GM12878 (cell line): ENCODE data around the gene FAIM. TPM values are rescaled to one million over a fixed set of nuclear protein-coding genes. Genes with fewer than 3 reads are reported as not detected.

Source experiments
- ATAC-seq: fragments of 200-7000 bp; cut with Tn5 transposase; 3 replicates; pipeline ENCODE4 v1.9.1; 2020; ENCODE audit warnings: mild to moderate bottlenecking, moderate library complexity
- BruUV-seq: library from RNA; stranded (reverse); fragments of 400-500 nt; replicated peaks from 2 replicates; lab custom pipeline; 2021; lab: Mats Ljungman, UMichigan
- CTCF ChIA-PET: fragments of 300-600 bp; sonication (Branson Sonifier 250); formaldehyde crosslinking; extraction: SDS; loops from one replicate; lab custom pipeline; 2021; ENCODE audit warnings: inconsistent platforms; lab: Yijun Ruan, JAX
- POLR2A ChIA-PET: fragments of 350-600 bp; formaldehyde crosslinking; extraction: SDS; loops from one replicate; lab custom pipeline; 2021; ENCODE audit warnings: inconsistent platforms; lab: Charles Lee
- RAD21 ChIA-PET: fragments of 300-600 bp; sonication (Branson Sonifier 250); formaldehyde crosslinking; loops from one replicate; lab custom pipeline; 2023; ENCODE audit warnings: antibody characterized with exemption; ENCODE audit not compliant: unreplicated experiment; lab: Charles Lee
- SMC1A ChIA-PET: fragments of 300-600 bp; sonication (Branson Sonifier 250); formaldehyde crosslinking; loops from one replicate; lab custom pipeline; 2023; ENCODE audit not compliant: unreplicated experiment, uncharacterized antibody; lab: Charles Lee
- DNase-seq: peaks from one replicate; pipeline ENCODE4 v3.0.0-alpha.2; 2011; ENCODE audit warnings: low read depth, low spot score
- FAIRE-seq: peaks from 3 replicates; lab custom pipeline; 2011; peaks lifted over from hg19 to GRCh38; lab: Jason Lieb, UNC
- H2AFZ ChIP-seq: 2 replicates; pipeline ENCODE4 v1.6.0; 2011; ENCODE audit warnings: low read depth, low read length, control low read depth; ENCODE audit not compliant: control insufficient read depth
- H3K27ac ChIP-seq: 2 replicates; pipeline ENCODE4 v1.5.1; 2011; ENCODE audit warnings: control low read depth; ENCODE audit not compliant: control insufficient read depth, insufficient read depth
- H3K27me3 ChIP-seq, 2 experiments: replicated peaks in 1 of 2; 2 replicates each; pipeline versions ENCODE4 v1.6.0 to v1.6.1; 2011; ENCODE audit warnings: low read length in 1 of 2; ENCODE audit not compliant: control insufficient read depth in 2 of 2, insufficient read depth in 2 of 2
- H3K36me3 ChIP-seq, 2 experiments: 2 replicates each; pipeline ENCODE4 v1.5.1; 2011; ENCODE audit warnings: low read length in 1 of 2; ENCODE audit not compliant: control insufficient read depth in 2 of 2, insufficient read depth in 2 of 2
- H3K4me1 ChIP-seq: 2 replicates; pipeline ENCODE4 v1.6.1; 2011; ENCODE audit warnings: mild to moderate bottlenecking, low read length, moderate library complexity, mixed read lengths; ENCODE audit not compliant: control insufficient read depth, insufficient read depth
- H3K4me2 ChIP-seq: 2 replicates; pipeline ENCODE4 v1.6.0; 2011; ENCODE audit warnings: control low read depth; ENCODE audit not compliant: control insufficient read depth, insufficient read depth
- H3K4me3 ChIP-seq: fragments of 200-600 bp; sonication (generic); 2 replicates; pipeline ENCODE4 v1.5.1; 2016
- H3K79me2 ChIP-seq: 2 replicates; pipeline ENCODE4 v1.6.0; 2011; ENCODE audit warnings: low read length; ENCODE audit not compliant: control insufficient read depth, insufficient read depth
- H3K9ac ChIP-seq: 2 replicates; pipeline ENCODE4 v1.8.0; 2011; ENCODE audit warnings: low read length, control low read depth, mixed read lengths; ENCODE audit not compliant: control insufficient read depth, insufficient read depth
- H3K9me3 ChIP-seq: replicated peaks from 3 replicates; pipeline ENCODE4 v1.5.1; 2011; ENCODE audit warnings: mild to moderate bottlenecking, low read length; ENCODE audit not compliant: control insufficient read depth, insufficient read depth
- H4K20me1 ChIP-seq: 2 replicates; pipeline ENCODE4 v1.6.0; 2011; ENCODE audit not compliant: control insufficient read depth, insufficient read depth
- CEBPB ChIP-seq, 2 experiments: fragments of 150-350 bp in 1 of 2; IDR thresholded peaks; 2 replicates each; pipeline ENCODE4 v1.6.1; 2012 to 2014; ENCODE audit warnings: low read depth in 2 of 2, low read length in 2 of 2, borderline replicate concordance in 1 of 2, inconsistent platforms in 1 of 2
- ESRRA ChIP-seq: IDR thresholded peaks from 2 replicates; pipeline ENCODE4 v1.6.1; 2012; ENCODE audit warnings: mild to moderate bottlenecking, low read length, improper control_type of control experiment
- HDGF ChIP-seq: fragments of 450-650 bp; IDR thresholded peaks from 2 replicates; pipeline ENCODE4 v1.6.1; 2016; ENCODE audit warnings: antibody characterized with exemption
- MTA2 ChIP-seq: fragments of 450-650 bp; IDR thresholded peaks from 2 replicates; pipeline ENCODE4 v1.6.1; 2016; ENCODE audit warnings: low read depth, mild to moderate bottlenecking, moderate library complexity
- MTA3 ChIP-seq: IDR thresholded peaks from 2 replicates; pipeline ENCODE4 v1.6.1; 2012; ENCODE audit warnings: low read length, inconsistent platforms, borderline replicate concordance
- NRF1 ChIP-seq: conservative IDR thresholded peaks from 2 replicates; pipeline ENCODE4 v1.6.1; 2011; ENCODE audit warnings: mild to moderate bottlenecking, low read depth, low read length, improper control_type of control experiment
- PAX8 ChIP-seq: fragments of 450-650 bp; IDR thresholded peaks from 2 replicates; pipeline ENCODE4 v1.6.1; 2017; ENCODE audit warnings: mild to moderate bottlenecking, moderate library complexity
- PML ChIP-seq: IDR thresholded peaks from 2 replicates; pipeline ENCODE4 v1.6.1; 2012; ENCODE audit warnings: low read length, inconsistent platforms
- POLR2AphosphoS2 ChIP-seq: IDR thresholded peaks from 2 replicates; pipeline ENCODE4 v1.6.1; 2011; ENCODE audit warnings: low read depth, mild to moderate bottlenecking, low read length, improper control_type of control experiment, moderate library complexity
- RAD51 ChIP-seq: fragments of 450-650 bp; IDR thresholded peaks from 2 replicates; pipeline ENCODE4 v1.6.1; 2016; ENCODE audit warnings: moderate library complexity, mild to moderate bottlenecking, inconsistent platforms
- RB1 ChIP-seq: fragments of 450-650 bp; formaldehyde crosslinking; IDR thresholded peaks from 2 replicates; pipeline ENCODE4 v1.6.1; 2017; ENCODE audit warnings: mild to moderate bottlenecking, borderline replicate concordance
- SIX5 ChIP-seq: IDR thresholded peaks from 2 replicates; pipeline ENCODE4 v1.6.1; 2011; ENCODE audit warnings: mild to moderate bottlenecking, low read depth, low read length, moderate library complexity; ENCODE audit not compliant: severe bottlenecking
- SRF ChIP-seq, 2 experiments: IDR thresholded peaks; 2 replicates each; pipeline ENCODE4 v1.6.1; 2011; ENCODE audit warnings: low read depth in 2 of 2, low read length in 2 of 2, mild to moderate bottlenecking in 1 of 2, moderate library complexity in 1 of 2
- ZNF384 ChIP-seq: IDR thresholded peaks from 2 replicates; pipeline ENCODE4 v1.6.1; 2012; ENCODE audit warnings: low read depth, mild to moderate bottlenecking, low read length, improper control_type of control experiment, borderline replicate concordance
- WGBS: methylation state at CpG from one replicate; pipeline ENCODE4 v1.1.6; 2016; ENCODE audit warnings: low lambda C conversion rate; ENCODE audit not compliant: insufficient replicate concordance, insufficient coverage; ENCODE audit errors: missing lambda C conversion rate; 5-methylcytosine and 5-hydroxymethylcytosine counted together
- in situ Hi-C: fragments of 300-500 bp; cut with MboI; formaldehyde crosslinking; loops from 9 replicates; pipeline ENCODE4 v1.14.3; 2018; ENCODE audit warnings: mixed read lengths
- intact Hi-C: fragments of 100-400 bp; cut with micrococcal nuclease; formaldehyde crosslinking; loops from one replicate; pipeline ENCODE4 v1.14.2; 2022; ENCODE audit not compliant: unreplicated experiment
- polyA plus RNA-seq, 11 experiments: library from polyadenylated mRNA; depleted of rRNA in 4 of 11; unstranded in 6 of 11; stranded (reverse) in 5 of 11; fragments of >200 nt; fragmentation: Nextera tagmentation in 4 of 11; fragmentation: Illumina TruSeq in 1 of 11; extraction: Ambion mirVana in 4 of 11; extraction: Trizol in 1 of 11; gene quantifications; 1 replicate in 1 of 11; 2 replicates in 10 of 11; pipeline versions ENCODE4 v1.2.1 to v1.2.3, GENCODE V29; 2011 to 2016; ENCODE audit warnings: inconsistent platforms in 2 of 11, missing spikeins in 2 of 11, low read depth in 1 of 11
- total RNA-seq, 4 experiments: library from RNA; depleted of rRNA in 3 of 4; stranded (reverse); fragments of >200 nt in 3 of 4; fragmentation: Illumina TruSeq in 1 of 4; extraction: Trizol in 1 of 4; gene quantifications; 2 replicates each; pipeline versions ENCODE4 v1.2.1 to v1.2.3, GENCODE V29; 2013 to 2021
- TF ChIP-seq, protein P1 (sequence below): IDR thresholded peaks from 2 replicates; pipeline ENCODE4 v1.6.1; 2012; ENCODE audit warnings: low read depth, low read length, improper control_type of control experiment
- TF ChIP-seq, protein P2 (sequence below): IDR thresholded peaks from 2 replicates; pipeline ENCODE4 v1.6.1; 2011; ENCODE audit warnings: low read depth, low read length, improper control_type of control experiment, borderline replicate concordance
- TF ChIP-seq, protein P3 (sequence below): IDR thresholded peaks from 2 replicates; pipeline ENCODE4 v1.6.1; 2012; ENCODE audit warnings: mild to moderate bottlenecking, low read depth, low read length

The FAIM gene
- total and polyA plus RNA-seq, 10 of the 15 experiments (the other 5 are each of a cell fraction or from before 2014, with no cell fraction given), result 9.3 to 34.0 (median 23.5) TPM

DNA sequence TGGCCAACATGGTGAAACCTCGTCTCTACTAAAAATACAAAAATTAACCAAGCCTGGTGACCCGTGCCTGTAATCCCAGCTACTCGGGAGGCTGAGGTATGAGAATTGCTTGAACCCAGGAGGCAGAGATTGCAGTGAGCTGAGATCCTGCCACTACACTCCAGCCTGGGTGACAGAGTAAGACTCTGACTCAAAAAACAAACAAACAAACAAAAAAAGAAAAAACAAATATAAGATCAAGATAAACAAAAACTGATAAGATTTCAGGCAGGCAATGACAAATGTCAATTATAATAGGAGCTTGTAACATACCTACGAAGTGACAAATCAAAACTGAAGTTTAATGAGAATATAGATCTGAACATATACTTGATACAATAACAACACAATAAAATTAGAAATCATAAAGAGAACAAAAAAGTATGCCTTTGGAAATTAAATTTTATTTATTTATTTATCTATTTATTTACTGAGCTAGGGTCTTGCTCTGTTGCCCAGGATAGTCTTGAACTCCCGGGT is 70.4 kb downstream of the FAIM start:
- TF ChIP-seq CEBPB (IDR thresholded peaks at IDR 0.05; ENCODE audit: borderline replicate concordance in 1 of 2, low read depth in 2 of 2, low read length in 2 of 2) (no peak), SIX5 (no peak), PAX8 (no peak), SRF (IDR thresholded peaks at IDR 0.05; ENCODE audit: low read depth in 2 of 2, low read length in 2 of 2) (no peak), POLR2AphosphoS2 (no peak), HDGF (no peak), RB1 (no peak), PML (no peak), NRF1 (no peak), MTA2 (no peak), ZNF384 (no peak), MTA3 (no peak), ESRRA (no peak), RAD51 (no peak)
- TF ChIP-seq, protein P1, sequence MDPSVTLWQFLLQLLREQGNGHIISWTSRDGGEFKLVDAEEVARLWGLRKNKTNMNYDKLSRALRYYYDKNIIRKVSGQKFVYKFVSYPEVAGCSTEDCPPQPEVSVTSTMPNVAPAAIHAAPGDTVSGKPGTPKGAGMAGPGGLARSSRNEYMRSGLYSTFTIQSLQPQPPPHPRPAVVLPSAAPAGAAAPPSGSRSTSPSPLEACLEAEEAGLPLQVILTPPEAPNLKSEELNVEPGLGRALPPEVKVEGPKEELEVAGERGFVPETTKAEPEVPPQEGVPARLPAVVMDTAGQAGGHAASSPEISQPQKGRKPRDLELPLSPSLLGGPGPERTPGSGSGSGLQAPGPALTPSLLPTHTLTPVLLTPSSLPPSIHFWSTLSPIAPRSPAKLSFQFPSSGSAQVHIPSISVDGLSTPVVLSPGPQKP, result no peak
- TF ChIP-seq, protein P2, sequence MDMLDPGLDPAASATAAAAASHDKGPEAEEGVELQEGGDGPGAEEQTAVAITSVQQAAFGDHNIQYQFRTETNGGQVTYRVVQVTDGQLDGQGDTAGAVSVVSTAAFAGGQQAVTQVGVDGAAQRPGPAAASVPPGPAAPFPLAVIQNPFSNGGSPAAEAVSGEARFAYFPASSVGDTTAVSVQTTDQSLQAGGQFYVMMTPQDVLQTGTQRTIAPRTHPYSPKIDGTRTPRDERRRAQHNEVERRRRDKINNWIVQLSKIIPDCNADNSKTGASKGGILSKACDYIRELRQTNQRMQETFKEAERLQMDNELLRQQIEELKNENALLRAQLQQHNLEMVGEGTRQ, result no peak
- TF ChIP-seq, protein P3, sequence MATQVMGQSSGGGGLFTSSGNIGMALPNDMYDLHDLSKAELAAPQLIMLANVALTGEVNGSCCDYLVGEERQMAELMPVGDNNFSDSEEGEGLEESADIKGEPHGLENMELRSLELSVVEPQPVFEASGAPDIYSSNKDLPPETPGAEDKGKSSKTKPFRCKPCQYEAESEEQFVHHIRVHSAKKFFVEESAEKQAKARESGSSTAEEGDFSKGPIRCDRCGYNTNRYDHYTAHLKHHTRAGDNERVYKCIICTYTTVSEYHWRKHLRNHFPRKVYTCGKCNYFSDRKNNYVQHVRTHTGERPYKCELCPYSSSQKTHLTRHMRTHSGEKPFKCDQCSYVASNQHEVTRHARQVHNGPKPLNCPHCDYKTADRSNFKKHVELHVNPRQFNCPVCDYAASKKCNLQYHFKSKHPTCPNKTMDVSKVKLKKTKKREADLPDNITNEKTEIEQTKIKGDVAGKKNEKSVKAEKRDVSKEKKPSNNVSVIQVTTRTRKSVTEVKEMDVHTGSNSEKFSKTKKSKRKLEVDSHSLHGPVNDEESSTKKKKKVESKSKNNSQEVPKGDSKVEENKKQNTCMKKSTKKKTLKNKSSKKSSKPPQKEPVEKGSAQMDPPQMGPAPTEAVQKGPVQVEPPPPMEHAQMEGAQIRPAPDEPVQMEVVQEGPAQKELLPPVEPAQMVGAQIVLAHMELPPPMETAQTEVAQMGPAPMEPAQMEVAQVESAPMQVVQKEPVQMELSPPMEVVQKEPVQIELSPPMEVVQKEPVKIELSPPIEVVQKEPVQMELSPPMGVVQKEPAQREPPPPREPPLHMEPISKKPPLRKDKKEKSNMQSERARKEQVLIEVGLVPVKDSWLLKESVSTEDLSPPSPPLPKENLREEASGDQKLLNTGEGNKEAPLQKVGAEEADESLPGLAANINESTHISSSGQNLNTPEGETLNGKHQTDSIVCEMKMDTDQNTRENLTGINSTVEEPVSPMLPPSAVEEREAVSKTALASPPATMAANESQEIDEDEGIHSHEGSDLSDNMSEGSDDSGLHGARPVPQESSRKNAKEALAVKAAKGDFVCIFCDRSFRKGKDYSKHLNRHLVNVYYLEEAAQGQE, result no peak
- H3K27ac ChIP-seq, result no peak overlapping the region
- H3K4me2 ChIP-seq, result no peak overlapping the region
- intact Hi-C loops, result no loop called here
- no peak for FAIRE-seq
- ChIA-PET POLR2A (interaction anchor here (0.5 to 0.6 kb wide), 2 partner anchors 40 to 661 kb away, joined by 3 to 4 read pairs; no protein-coding TSS in a partner anchor), RAD21 (interaction anchor here (0.6 to 1.0 kb wide), 2 partner anchors 20 to 151 kb away, joined by 3 read pairs; no protein-coding TSS in a partner anchor), CTCF (interaction anchor here (0.9 to 3.5 kb wide), 7 partner anchors 16 to 245 kb away, joined by 3 to 17 read pairs (median 6); partner anchors contain the start of gene CEP70), SMC1A (interaction anchor here (0.6 to 1.3 kb wide), 3 partner anchors 9 to 23 kb away, joined by 3 to 4 read pairs (median 3); no protein-coding TSS in a partner anchor)
- H3K4me1 ChIP-seq, result no peaks in the 10 kb centered on the region
- no peak overlapping the region for H2AFZ ChIP-seq
- no peak overlapping the region for H3K4me3 ChIP-seq
- H3K36me3 ChIP-seq, result no peaks in the 10 kb centered on the region; a peak in 1 of 4 replicates
- in situ Hi-C loops, result no loop called here
- 98% methylated on average over 5 of the region's 5 CpGs for WGBS
- peaks cover 8% of the 10 kb centered on the region for H3K9me3 ChIP-seq
- no peak overlapping the region for H3K9ac ChIP-seq
- no peaks in the 10 kb centered on the region for H3K27me3 ChIP-seq
- no peaks in the 10 kb centered on the region for H4K20me1 ChIP-seq
- BruUV-seq, result no TSS peak
- no peaks in the 10 kb centered on the region for H3K79me2 ChIP-seq
- DNase-seq, result no peak
- no peak for ATAC-seq
